NAMALWA (cell line): ENCODE results near the gene KRTAP12-4.
"Not testable (repeated sequence)": the region's sequence is repeated elsewhere in the genome, so short reads cannot be mapped to it uniquely, and the experiment has no call there.

Experiments used
- DNase-seq: peaks from one replicate; pipeline ENCODE4 v3.0.0-alpha.2; 2015; ENCODE audit warnings: low spot score

The KRTAP12-4 gene

DNA sequence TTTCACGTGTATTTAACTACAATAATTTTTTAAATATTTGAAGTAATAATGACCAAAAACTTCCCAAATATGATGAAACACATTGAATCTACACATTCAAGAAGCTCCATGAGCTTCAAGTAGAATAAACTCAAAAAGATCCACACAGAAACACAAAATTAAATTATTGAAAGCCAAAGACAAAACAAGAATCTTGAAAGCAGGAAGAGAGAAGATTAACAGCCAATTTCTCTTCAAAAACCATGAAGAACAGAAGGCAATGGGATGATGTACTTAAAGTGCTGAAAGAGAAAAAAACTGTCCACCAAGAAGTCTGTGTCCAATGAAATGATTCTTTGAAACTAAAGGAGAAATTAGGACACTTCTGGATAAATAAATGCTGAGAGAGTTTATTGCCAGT, 22.4 kb downstream of the KRTAP12-4 start:
- DNase-seq = no peak

GRCh38 chr21:44630440-44630839, 24.0 kb downstream of the KRTAP12-4 start:
- DNase-seq = no peak

DNA sequence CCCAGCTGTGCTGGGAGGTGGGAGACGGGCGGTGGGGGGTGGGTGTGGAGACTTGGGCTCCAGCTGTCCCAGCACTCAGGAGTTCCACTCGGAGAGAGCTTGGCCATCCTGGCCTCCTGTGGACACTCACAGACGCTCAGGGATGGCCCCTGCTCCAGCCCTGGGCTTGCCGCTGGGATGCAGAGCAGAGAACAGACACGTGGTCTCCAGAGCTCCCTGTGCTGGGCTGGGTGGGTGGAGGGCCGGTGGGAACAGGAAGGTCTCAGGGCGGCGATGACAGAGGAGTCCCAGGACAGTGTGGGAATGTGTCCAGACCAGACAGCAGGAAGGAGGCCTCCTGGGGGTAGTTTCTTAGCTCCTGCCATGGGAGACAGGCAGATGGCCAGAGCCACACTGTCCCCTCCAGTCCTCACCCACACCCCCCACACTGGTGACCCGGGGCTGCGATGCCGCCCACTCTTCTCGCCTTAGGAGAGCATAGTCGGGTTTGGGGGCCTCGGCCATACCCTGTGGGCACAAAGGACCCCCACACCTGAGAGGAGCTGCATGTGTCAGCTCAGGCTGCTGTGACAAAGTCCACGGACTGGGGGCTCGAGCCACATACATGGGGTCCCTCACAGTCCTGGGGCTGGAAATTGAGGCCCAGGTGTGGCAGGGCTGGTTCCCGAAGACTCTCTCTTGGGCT, 25.6 kb downstream of the KRTAP12-4 start:
- no peak for DNase-seq

DNA sequence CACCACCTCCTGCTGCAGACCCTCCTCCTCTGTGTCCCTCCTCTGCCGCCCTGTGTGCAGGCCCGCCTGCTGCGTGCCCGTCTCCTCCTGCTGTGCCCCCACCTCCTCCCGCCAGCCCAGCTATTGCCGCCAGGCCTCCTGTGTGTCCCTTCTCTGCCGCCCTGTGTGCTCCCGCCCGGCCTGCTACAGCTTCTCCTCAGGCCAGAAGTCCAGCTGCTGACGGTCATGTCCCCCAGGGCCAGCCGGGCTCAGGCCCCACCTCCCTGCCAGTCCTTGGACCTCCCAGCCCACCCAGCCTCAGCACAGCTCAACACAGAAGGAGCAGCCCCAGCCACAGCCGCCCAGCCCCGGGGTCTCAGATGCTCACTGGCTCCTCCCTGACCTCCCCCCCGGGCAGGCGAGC, 26.6 kb downstream of the KRTAP12-4 start:
- not testable (repeated sequence) for DNase-seq

DNA sequence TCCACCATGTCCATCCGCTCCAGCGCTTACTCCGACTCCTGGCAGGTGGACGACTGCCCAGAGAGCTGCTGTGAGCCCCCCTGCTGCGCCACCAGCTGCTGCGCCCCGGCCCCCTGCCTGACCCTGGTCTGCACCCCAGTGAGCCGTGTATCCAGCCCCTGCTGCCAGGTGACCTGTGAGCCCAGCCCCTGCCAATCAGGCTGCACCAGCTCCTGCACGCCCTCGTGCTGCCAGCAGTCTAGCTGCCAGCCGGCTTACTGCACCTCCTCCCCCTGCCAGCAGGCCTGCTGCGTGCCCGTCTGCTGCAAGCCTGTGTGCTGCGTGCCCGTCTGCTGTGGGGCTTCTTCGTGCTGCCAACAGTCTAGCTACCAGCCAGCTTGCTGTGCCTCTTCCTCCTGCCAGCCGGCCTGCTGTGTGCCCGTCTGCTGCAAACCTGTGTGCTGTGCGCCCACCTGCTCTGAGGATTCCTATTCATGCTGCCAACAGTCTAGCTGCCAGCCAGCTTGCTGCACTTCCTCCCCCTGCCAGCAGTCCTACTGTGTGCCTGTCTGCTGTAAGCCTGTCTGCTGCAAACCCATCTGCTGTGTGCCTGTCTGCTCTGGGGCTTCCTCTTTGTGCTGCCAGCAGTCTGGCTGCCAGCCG, 27.2 kb downstream of the KRTAP12-4 start:
- not testable (repeated sequence) for DNase-seq

DNA sequence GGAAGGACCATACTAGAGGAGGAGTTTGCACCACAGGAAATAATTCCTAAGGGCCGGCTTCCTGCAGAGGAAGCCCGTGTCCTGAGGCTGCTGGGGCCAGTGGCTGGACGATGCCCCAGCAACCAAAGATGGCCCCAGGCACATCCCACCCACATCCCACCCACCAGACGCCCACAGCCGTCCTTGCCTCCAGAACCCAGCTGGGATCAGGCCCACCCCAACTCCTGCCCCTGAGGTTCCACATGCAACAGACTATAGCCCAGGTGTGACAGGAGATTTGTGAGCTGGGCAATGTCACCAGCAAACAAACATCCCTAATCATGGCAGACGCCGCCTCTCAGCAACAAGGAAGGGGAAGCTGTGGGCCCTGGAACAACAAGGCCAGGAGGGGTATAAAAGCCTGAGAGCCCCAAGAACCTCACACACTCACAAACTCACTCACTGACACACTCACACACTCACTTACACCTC, 27.8 kb downstream of the KRTAP12-4 start, which contains the start of gene KRTAP10-9:
TSS of gene KRTAP10-9 (plus strand) at position 421 of the 471 bp plus-strand sequence. CDS start 79 bp downstream, outside the sequence.
- DNase-seq = no peak

DNA sequence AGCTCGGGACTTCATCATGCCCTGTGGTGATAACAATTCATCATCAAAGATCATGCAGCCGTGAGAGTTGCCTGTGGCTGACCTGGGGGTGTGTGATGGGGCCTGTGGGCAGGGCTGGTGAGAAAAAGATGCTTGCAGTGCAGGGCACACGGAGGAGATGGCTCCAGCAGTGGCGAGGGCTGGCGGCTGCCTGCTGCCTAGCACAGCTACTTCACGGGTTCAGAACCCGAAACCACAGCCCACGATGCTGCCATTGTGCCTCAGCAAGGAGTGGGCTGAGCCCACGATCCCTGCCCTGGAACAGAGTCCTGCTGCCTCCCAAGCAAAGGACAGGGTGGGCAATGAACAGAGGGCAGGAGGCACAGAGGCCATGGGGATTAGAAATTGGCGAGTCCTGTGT, 28.2 kb downstream of the KRTAP12-4 start:
- no peak for DNase-seq

DNA sequence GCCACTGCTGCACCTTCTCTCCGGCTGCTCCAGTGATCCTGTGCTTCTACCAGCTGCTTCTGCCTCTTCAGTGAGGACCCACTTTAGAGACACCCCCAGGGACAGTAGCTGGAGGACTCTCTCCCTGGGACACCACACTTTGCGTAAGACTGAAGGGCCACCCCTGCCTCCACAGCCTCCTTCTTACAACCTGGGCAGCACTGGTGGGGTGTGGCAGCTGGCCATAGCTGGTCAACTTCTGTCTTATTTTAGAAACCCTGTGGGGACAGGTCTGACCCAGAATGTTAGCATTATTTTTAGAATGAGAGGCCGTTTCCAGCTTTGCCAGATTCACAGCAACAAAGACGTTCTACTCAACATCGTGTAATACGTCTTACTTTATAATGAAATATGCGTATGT, 28.7 kb downstream of the KRTAP12-4 start:
- no peak for DNase-seq

- no peak for DNase-seq
Measured at GRCh38 chr21:44623575-44623974, 30.9 kb downstream of the KRTAP12-4 start.

DNA sequence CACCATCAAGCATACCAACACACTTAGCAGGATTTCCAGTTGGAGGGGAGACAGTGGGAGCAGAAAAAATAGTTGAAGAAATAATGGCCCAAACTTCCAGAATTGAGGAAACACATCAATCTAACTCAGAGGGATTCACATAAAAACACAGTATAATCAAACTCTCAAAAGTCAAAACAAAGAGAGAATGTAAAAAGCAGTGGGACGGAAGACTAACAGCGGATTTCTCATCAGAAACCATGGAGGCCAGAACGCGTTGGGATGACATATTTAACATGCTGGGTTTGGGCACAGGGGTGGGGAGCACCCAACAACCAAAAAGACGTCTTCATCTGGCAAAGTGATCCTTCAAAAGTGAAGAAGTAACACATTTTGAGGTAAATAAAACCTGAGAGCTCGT, 34.6 kb downstream of the KRTAP12-4 start:
- DNase-seq = no peak

DNA sequence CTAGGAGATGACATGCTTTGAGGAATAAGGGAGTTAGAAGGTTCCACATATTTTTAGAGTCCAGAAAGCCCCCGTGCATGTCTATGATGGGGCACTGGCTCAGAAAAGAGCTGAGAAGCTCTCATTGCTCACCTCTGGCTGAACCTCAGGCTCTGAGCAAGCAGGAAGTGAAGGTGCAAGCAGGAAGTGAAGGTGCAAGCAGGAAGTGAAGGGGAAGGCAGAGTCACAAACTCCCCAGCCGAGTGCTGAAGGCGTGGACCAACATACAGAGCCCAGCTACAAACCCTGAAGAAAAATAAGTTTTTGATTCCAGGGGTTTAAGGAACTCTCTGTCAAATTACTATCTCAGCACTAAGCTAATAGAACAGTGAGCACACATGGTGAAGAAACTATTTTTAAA, 35.5 kb downstream of the KRTAP12-4 start:
- DNase-seq = no peak

GRCh38 chr21:44618504-44618903, 36.0 kb downstream of the KRTAP12-4 start:
- no peak for DNase-seq

GRCh38 chr21:44617071-44617501, 37.4 kb downstream of the KRTAP12-4 start:
- DNase-seq = no peak

GRCh38 chr21:44616591-44616926, 37.9 kb downstream of the KRTAP12-4 start:
- no peak for DNase-seq

DNA sequence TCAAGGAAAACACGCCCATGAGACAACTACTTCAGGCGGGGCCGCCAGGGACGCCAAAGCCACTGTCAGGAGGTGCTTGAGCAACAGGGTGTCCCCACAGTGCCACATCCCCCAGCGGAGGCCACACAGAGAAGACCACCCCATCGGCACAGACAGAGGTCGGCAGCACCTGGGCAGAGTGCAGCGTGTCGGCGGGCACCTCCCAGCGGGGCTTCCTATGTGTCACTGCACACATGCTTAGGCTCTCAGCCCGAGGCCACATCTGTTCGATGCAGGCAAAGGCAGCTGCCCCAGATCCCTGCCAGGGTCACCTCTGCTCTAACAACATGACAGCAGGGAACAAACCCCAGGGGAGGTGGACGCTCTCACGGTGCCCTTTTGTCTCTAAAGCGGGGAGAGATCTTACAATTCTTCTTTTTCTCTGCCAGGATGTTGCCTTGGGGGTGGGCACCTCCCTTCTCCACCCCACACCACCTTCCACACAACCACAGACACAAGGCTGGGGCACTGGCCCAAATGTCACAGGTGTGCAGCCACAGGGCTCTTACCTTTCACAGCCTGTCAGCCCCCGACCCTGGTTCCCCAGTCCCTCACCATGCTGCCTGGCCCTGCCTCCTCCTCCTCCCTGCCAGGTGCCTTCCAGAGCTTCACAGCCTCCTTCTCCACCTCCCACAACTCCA, 38.4 kb downstream of the KRTAP12-4 start:
- no peak for DNase-seq

DNA sequence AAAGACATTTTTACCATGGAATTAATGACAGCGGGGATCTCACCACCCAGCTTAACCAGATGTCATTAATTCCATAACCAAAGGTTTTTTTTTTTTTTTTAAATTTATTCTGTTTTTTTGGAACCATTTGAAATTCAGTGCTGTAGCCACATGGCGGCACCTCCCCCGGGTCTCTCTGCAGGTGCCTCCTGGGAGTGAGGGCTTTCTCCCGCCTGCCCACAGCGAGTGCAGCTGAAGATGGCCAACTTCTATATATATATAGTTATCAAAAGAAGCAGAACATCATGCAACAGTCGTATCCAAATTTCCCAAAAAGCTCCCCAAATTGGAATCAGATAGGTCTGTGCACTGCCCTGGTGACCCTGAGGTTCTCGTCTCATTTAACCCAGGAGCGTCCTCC, 39.0 kb downstream of the KRTAP12-4 start:
- DNase-seq = no peak

DNA sequence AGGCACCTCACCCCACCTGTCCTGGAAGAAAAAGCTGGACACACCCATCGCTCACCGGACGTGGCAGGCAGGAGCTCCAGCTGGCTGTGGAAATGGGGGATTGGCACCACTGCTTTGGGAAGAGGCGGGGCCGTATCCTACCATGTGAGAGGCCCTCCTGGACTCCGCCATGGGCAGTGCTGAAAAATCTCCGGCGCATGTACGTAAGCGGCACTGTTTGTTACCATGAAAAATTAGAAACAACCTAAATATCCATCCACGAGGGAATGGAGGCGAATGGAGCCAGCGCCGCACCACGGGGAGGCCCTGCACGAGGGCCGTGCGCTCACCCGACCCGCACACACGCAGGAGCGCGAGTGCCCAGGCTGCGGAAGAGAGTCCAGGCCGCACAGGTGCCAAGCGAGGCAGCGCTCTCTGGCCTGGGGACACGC, 39.5 kb downstream of the KRTAP12-4 start:
- no peak for DNase-seq

DNA sequence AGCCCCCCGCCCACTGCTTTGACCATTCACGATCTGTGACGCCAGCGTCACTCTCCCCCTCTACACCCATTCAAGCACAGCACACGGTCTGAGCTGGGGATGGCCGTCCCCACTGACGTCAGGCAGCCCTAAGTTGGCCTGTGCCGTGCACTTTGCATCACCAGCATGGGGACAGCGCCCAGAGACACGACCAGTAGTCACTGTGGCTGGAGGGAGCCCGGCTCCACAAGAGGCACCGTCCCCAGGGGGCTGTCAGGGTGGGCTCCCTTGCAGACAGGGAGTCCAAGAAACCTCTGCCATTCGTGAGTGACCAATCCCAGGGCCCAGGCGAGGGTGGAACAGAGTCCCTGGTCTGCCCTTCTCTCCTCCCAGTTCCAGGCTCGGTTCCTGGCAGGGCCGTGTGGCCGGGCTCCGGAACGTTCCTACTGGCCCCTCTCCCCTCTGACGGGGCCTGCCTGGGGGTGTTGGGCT, 40.3 kb downstream of the KRTAP12-4 start:
- no peak for DNase-seq

- DNase-seq = no peak
Measured at GRCh38 chr21:44613386-44614155, 40.9 kb downstream of the KRTAP12-4 start.

- DNase-seq = no peak
Measured at GRCh38 chr21:44612669-44613229, 41.7 kb downstream of the KRTAP12-4 start.

DNA sequence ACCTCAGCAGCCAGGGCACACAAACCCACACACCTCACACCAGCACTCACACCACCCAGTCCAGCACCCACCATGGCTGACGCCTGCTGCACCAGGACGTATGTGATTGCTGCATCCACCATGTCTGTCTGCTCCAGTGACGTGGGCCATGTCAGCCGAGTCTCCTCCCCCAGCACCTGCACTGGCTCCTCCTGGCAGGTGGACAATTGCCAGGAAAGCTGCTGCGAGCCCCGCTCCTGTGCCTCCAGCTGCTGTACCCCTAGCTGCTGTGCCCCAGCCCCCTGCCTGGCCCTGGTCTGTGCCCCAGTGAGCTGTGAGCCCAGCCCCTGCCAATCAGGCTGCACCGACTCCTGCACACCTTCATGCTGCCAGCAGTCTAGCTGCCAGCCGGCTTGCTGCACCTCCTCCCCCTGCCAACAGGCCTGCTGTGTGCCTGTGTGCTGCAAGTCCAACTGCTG, 42.4 kb downstream of the KRTAP12-4 start, which contains the start of gene KRTAP10-8:
TSS of gene KRTAP10-8 (plus strand) at position 51 of the 458 bp plus-strand sequence. CDS start at position 73, 22 bp downstream.
- DNase-seq = no peak

- no peak for DNase-seq
Measured at GRCh38 chr21:44611551-44611950, 42.9 kb downstream of the KRTAP12-4 start.
